HG02870 (cell line): ENCODE results near the gene EIF5A2.

ENCODE experiments used
- ATAC-seq: cut with Tn5 transposase; IDR thresholded peaks from one replicate; pipeline ENCODE4 v1.9.1; 2021; ENCODE audit warnings: mild to moderate bottlenecking, moderate library complexity; ENCODE audit not compliant: unreplicated experiment

EIF5A2 gene

GRCh38 chr3:170862618-170863374 lies 45.6 kb downstream of the EIF5A2 start:
- ATAC-seq = no peak

GRCh38 chr3:170858599-170858998 lies 49.8 kb downstream of the EIF5A2 start:
- no peak for ATAC-seq

GRCh38 chr3:170852324-170852723 lies 56.1 kb downstream of the EIF5A2 start:
- no peak for ATAC-seq

- no peak for ATAC-seq
These were observed 60.0 kb downstream of the EIF5A2 start for GRCh38 chr3:170848292-170848917.

GRCh38 chr3:170844377-170844776 lies 64.1 kb downstream of the EIF5A2 start:
- ATAC-seq = no peak

- ATAC-seq = no peak
These were observed 68.1 kb downstream of the EIF5A2 start for GRCh38 chr3:170840291-170840859.

GRCh38 chr3:170839518-170840100 lies 68.8 kb downstream of the EIF5A2 start:
- ATAC-seq = no peak
